Right kidney (tissue), 1 donor: ENCODE measurements around the gene RADIL.

Source experiments
- DNase-seq: peaks from one replicate; pipeline ENCODE4 v3.0.0-alpha.2; 2016

Gene RADIL

DNA sequence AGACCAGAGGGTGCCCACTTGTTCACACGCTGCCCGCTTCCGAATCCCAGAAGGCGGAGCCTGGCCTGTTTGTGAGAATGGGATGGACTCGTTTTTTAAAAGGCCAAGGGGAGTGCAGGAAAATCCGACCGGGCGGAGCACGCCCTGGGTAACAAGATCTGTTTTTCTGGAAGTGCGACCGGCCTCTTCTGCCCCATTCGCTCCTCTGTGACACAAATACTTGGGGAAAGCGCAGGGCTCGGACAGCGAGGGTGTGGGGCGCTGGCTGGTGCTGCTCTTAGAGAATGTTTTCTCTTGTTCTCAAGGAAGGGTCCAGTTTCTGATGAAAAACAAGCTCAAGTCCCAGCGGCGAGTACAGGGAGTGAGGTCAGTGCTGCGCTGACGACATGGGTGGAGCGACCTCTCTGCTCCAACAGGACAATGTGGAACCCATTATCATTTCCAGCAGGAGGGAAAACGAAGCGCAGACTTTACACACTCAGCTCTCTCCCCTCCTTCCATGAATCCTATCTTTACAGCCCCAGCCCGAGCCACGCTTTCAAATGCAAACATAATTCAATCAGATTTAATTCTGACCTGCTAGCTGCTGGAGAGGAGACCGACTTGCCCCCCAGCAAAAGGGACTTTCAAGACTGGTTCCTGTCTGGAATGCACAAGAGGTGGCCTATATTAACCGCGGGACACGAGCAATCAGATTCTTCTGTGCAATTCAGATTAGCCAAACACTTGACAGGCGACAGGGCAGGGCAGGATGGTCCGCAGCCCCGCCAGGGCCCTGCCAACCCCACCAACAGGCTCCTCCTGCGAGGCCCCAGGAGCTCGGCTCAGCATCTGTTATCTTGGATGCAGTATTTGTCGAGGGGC lies 1.1 kb downstream of the RADIL start:
- peak; percentile 72 for DNase-seq

DNA sequence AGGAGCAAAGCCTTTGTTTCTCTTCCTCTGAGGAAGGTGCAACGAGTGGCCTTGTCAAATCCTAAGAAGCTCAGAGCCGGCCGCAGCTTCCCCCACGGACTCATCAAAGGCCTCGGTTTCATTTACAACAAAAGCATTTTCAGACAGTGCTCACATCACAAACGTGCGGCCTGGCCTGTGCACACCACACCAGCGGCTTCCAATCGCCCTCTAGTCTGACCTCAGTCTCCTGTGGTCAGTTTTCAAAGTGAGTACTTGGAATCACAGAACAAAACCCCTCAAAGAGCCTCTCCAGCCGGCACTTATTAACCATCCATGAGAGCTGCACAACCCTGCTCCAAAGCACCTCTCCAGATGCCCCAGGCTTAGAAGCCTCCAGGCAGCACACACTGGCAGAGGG lies 3.3 kb downstream of the RADIL start:
- DNase-seq: peak; percentile 41

DNA sequence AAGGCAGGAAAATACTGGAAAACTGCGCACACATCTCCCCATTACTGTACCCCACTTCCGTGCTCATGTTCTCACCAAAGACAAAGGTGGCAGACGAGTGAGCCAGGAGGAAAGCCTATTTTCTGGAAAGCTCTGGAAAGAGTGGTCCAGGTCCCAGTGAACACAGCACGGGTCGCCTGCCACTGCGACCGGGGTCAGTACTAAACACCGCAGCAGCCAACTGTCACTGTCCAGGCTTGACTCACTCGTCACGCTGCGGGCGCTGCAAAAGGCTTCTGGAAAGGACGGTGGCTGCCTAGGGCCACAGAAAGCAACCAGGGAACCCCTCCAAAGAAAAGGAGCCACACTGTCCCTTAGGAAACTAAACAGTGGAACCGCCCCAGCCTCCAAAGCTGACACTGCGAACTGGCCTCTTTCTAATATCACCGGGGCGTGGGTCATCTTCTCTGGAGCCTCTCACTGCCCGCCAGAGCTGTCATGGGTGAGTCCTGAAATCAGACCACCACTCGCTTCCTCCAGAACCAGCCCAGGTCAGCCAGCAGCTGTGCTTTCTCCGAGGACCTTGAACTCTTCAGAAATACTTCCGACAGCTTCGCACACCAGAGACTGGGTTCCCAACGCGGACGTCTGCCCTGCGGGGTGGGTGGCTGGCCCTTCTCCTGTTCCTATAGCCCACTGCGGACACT lies 4.0 kb downstream of the RADIL start:
- peak; percentile 22 for DNase-seq

DNA sequence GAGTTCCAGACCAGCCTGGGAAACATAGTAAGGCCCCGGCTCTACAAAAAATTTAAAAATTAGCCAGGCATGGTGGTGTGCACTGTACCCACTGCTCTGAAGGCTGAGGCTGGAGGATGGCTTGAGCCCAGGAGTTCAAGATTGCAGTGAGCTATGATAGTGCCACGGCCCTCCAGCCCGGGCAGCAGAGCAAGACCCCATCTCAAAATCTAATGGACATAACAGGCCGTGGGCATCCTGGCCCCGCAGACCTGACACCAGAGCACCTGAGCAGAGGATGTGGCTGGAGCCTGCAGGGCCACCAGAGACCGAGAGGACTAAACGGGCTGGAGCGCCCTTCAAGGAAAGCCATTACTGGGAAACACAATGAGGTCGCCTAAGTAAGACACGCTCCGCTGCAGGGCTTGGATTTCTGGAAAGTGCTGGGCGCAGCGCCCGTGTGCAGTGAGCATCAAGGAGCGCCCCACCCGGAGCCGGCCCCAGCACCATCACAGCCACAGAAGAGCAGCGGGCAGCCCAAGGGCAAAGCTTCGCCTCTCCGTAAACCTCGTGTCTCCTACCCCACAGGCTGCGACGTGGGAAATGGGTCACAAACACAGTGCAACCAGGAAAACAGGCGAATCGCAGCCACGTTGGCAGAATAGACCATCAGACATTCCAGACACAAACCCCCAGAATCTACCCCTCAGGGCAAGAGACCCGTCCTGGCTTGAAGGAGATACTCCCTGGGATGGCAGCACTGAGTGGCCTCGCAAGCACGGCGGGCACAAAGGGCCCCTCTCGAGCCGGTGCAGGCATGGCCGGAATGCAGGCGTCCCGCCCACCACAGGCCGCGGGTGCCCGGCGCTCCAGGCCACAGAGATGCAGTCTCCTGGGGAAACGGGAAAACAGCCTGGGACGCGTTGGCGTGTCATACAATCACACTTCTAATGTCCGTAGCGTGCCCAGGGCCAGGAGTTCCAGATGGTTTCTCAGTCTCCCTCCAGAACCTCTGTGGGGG lies 4.9 kb downstream of the RADIL start:
- peak; percentile 25 for DNase-seq

DNA sequence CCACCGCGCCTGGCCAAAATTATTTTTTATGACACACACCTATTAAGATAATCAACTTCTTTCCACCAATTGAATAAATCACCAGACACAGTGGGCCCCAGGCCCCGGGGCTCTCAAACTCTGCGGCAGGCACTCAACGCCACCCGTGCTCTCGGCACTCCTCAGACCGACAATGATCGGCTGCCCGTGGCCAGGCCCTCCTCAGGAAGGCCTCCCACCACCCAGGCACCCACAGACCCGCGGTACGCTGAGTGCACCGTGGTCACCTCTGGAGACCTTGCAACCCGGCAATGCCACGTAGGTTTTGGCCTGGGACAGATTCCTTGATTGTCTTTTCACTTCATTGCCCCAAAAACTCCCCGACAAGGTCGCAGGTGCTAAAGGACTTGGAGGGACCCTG lies 6.9 kb downstream of the RADIL start:
- no peak for DNase-seq

DNA sequence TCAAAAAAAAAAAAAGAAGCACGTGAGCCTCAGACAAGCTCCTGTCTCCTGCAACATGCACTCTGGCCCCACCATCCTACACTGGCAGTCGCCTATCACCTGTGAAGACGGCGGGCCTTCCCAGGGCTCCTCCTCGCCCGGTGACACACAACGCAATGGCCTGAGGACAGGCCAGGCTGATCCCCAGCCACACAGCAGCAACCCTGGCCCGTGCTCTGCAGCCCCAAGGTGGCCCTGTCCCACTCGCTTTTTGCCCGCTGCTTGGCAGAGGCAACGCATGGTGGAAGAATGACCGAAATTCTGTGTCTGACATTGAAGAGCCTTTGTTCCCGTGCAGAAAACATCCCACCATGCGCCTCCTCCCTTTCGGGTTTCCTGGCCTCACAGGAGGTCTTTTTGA lies 8.1 kb downstream of the RADIL start:
- DNase-seq: no peak

DNA sequence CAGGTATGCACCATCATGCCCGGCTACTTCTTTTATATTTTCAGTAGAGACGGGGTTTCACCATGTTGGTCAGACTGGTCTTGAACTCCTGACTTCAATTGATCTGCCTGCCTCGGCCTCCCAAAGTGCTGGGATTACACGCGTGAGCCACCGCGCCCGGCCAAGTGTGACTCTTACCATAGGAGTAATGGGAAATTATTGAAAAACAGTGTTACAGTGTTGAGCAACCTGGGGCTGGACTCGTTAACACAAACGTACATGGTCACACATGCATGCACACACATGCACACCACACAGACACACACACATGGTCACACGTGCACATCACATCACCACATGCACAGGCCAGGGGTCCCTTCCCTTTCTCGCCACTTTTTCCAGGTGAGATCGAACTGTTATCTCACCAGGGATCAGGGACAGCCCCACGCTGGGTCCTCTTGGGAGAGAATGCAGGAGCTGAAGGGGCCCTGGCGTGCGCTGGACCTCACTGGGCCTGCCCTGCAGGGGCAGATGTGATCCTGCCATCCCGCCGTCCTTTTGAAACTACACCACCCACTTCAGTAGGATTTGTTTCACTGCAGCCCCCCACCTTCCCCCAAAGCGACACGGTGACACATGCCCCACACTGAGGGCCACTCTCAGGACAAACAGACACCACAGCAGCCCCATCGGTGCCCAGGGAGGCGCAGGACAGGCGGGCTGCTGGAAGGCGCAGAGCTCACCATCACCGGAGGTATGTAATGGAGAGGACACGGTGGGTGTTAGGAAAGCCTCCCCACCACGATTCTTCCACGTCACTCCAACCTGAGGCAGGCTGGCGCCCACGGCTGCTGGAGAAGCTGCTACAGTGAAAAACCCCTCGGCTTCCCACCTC lies 10.2 kb downstream of the RADIL start:
- DNase-seq: no peak

DNA sequence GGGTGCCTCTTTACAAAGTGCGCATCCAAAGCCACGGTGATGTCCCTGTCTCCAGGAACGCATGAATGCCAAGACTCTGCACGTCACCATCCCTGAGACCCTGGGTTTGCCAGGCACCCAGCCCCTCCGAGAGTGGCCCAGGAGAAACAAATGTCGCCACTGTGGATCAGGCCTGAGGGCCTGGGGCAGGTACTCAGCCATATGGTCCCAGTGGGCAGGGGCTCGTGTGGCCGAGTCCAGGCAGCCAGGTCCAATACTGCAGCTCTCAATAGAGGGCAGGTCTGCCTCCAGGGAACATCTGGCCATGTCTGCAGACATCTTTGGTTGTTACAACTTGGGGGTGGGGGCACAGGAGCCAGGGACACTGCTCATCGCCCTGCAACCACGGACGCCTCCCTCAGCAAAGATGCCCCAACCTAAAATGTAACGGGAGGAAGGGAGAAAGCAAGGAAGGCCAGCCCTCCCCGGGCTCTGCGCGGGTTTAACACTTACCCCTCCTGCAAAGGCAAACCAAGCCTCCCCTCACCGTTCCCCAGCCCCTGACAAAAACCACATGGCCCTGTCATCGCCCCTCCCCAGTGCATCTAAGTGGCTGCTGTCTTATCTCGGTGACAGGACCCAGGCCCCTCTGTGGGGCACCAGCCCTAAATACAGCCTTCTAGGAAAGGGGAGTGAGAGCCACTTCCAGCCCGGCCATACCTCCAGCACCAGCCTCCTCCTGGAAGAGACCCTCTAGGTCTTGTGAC lies 11.4 kb downstream of the RADIL start:
- no peak for DNase-seq

DNA sequence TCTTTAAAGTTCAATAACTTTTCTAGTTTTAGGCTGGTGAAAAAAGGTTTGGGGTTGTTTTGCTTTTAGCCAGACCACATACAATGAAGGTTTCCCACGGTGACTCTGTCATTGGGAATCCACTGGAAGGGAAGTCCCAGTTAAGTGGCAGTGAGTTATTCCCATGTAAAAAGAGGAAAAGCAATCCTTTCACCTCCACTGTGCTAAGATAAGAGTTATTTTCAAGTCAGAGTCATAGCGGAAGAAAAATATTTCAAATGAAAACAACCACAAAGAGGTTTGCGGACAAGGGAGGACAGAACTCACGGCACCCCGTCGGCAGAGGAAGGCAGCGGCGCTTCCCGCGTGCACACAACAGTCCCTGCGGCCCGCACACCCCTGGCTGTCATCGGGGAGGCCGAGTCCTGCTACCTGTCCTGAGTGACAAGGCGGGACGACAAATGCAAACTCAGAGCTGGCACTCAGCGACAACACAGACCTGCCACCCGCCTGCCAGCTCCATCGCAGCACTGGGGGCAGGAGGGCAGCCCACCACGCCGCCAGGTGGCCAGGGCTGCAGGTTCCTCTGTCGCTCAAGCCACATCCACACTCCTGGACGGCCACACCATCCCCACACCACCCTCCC lies 12.3 kb downstream of the RADIL start:
- DNase-seq: no peak

DNA sequence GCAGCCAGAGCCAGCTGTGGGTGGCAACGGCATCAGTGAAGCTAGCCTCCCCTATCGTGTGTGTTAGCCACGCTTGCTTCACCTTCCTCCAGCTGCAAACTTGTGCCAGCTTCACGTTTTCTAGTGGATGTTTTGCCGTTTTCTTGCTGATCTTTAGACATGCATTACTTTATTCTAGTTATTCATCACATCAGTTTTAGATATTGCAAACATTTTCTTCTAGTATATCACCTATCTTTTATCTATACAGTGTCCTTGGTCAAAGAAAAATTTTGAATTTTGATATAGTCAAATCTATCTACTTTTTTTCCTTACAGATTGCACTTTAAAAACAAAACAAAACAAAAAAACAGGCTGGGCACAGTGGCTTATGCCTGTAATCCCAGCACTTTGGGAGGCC lies 15.0 kb downstream of the RADIL start:
- DNase-seq: no peak

DNA sequence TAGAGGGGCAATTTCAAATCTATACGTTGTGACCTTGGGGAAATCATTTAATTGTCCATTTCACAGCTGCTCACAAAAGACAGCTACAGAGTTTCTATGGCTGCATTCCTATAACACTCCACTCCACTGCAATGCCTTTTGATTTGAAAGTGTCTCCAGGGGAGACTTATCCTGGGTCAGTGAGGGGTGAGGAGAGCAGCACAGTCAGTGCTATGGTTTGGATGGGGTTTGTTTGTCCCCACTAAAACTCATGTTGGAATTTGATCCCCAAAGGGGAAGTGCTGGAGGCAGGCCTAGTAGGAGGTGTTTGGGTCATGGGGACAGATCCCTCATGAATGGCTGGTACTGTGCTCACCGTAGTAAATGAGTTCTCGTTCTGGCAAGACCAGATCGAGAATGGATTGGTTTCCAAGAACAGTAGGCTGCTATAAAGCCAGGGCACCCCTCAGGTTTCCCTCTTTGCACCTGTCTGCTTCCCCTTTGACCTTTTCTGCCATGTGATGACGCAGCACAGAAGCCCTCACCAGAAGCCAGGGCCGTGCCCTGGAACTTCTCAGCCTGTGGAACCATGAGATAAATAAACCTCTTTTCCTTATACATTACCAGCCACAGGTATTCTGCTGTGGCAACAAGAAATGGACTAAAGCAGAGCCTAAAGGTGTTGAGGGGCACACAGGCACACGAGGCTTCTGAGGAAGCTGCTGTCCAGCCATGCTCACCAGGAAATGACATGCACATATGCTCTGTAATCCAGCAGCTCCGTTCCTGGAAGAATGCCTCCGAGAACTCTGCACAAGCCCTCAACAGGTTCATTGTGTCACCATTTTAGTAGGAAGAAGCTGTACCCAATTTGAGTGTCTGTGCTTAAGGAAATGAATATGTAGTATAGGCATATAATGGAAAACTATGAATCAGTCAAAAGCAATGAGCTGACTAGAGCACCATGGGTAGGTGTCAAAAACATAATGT lies 16.7 kb downstream of the RADIL start:
- DNase-seq: no peak

DNA sequence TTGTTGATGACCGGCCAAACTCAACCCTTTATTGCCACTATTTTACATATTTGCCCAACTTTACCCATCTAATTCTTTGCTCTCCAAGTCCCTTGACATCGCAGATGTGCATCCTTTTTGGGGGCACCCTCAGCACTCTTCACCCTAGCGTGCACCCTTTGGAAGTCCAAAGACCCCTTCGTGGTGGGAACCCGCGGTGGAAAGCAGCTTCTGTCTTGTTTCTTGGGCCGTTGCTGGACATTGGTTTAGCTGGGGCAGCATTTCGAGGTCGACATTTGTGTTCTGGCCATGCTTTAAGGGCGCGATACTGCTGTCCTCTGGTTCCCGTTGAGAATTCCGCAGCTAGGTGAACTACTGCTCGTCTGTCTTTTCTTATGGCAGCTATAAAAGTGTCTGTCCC lies 21.4 kb downstream of the RADIL start:
- DNase-seq: no peak

DNA sequence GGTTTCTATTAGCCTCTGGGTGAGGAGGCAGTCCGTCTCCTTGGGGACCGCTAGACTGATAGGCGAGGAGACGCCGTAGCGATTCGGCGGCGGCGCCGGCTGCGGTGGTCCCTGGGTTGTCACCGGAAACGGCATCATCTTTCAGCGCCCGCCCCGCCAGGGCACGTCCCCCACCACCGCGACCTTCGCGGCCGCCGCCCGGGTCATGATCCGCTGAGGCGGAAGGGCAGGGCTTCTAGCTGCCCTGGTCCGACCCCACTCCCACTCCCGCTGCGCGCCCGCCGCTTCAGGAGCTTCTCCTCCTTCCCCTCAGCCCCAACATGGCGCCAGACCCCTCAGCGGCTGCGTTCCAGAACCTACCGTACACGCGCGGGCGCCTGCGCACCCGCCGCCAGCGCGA lies 21.8 kb downstream of the RADIL start, which contains the start of gene PAPOLB:
TSS of gene PAPOLB (minus strand) at position 358 of the 400 bp plus-strand sequence. CDS start at position 138, 220 bp downstream.
- peak; percentile 61 for DNase-seq

DNA sequence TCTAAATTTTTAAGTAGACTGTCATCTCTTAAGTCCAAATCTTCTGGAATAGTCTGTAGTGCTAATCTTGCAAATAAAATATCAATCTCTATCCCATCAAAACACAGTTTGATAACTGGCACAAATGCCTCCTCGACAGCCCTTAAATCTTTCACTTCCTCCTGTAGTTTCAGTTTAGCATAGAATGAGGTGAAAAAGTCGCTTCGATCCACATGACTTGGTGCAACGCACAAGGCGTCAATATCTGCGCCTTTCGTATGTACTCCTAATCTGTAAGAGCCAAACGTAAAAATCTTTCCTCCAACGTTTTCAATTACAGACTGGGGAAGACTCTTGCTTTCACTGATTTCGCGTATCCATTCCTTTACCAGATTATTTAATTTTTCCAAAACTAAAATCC lies 22.3 kb downstream of the RADIL start:
- DNase-seq: no peak

DNA sequence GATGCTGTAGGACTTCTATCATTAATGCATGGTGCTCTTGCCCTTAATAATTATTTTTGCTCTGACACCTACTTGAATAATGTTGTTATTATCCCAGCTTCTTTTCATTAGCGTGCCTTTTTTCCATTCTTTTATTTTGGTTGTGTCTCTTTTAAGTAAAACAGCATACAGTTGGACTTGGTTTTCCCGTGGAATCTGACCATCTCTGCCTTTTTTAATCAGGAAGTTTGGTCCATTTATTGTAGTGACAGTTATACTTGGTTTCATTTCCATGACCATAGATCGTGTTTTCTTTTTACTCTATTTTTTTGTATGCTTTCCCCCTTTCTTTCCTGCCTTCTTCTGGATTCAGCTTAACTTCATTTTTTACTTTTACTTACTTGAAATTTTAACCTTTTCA lies 26.3 kb downstream of the RADIL start:
- DNase-seq: no peak

DNA sequence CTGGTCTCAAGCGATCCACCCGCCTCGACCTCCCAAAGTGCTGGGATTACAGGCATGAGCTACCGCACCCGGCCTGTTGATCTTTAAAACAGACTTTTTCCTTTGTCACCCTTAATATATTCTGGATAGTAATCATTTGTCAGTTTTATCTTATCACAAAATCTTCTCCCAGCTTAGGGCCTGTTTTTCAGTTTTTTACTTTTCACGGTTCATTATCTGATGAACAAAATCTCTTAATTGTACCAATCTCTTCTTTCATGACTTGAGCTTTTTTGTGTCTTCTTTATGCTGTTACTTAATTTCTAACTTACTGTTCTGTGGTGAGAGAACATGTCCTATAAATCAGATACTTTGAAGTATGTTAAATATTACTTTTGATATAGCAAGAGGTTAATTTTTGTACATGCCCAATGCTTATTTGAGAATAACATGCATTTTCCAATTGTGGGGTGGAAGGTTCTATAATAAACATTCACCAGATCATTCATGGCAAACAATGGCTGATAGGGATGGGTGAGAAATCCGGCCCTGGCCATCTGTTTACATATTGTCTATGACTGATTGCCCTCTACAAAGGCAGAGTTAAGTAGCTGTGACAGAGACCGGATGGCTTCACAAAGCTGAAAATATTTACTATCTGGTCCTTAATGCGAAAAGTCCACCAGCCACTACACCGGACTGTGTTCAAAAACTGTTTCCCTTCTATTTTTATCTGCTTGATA lies 27.0 kb downstream of the RADIL start:
- no peak for DNase-seq

DNA sequence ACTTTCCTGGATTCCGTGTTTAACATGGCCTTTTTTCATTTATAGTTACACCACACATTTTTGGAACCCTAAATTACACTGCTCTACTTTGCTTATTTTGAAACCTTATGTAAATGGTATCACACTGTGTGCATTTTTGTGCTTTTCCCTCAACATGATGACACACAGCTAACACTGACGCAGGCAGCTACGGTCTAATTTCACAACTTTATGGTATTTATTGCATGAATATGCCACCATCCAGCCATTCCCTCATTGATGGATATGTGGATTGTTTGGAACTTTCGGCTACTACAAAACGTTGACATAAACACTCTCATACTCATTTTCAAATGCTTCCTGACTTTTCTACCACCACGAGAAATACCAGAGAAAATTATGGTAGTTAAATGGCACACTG lies 28.6 kb downstream of the RADIL start:
- no peak for DNase-seq
